Stimulated activated naive B cell treated with anti-CD40 and anti-IgM and Interleukin-4, amounts not matched to agents 10 μg/mL and 1 μg/mL and 100 μg/mL, for 72 hours (primary cell): ENCODE data around the gene SERPINA12.

Experiments
- ATAC-seq, 2 donors: fragments of 150-1000 bp; cut with Tn5 transposase; replicated peaks; 2 replicates each; pipeline ENCODE4 v1.10.0; 2021; ENCODE audit warnings: moderate library complexity in 1 of 2
- DNase-seq: peaks from one replicate; pipeline ENCODE4 v3.0.0; 2021
- H3K27ac Mint-ChIP-seq: one replicate; pipeline ENCODE4 v1.8.0; 2022; ENCODE audit warnings: mild to moderate bottlenecking, mixed read lengths
- H3K27me3 Mint-ChIP-seq, 2 donors: one replicate each; pipeline ENCODE4 v1.8.0; 2022; ENCODE audit warnings: mixed read lengths in 2 of 2
- H3K36me3 Mint-ChIP-seq, 2 donors: one replicate each; pipeline ENCODE4 v1.8.0; 2022; ENCODE audit warnings: mixed read lengths in 2 of 2, mild to moderate bottlenecking in 1 of 2
- H3K4me1 Mint-ChIP-seq, 2 donors: one replicate each; pipeline ENCODE4 v1.8.0; 2022; ENCODE audit warnings: mixed read lengths in 2 of 2, mild to moderate bottlenecking in 1 of 2
- H3K4me3 Mint-ChIP-seq, 2 donors: one replicate each; pipeline ENCODE4 v1.8.0; 2022; ENCODE audit warnings: mild to moderate bottlenecking in 2 of 2, mixed read lengths in 2 of 2, moderate library complexity in 1 of 2
- H3K9me3 Mint-ChIP-seq, 2 donors: one replicate each; pipeline ENCODE4 v1.8.0; 2022; ENCODE audit warnings: mixed read lengths in 2 of 2, mild to moderate bottlenecking in 1 of 2

Gene SERPINA12

DNA sequence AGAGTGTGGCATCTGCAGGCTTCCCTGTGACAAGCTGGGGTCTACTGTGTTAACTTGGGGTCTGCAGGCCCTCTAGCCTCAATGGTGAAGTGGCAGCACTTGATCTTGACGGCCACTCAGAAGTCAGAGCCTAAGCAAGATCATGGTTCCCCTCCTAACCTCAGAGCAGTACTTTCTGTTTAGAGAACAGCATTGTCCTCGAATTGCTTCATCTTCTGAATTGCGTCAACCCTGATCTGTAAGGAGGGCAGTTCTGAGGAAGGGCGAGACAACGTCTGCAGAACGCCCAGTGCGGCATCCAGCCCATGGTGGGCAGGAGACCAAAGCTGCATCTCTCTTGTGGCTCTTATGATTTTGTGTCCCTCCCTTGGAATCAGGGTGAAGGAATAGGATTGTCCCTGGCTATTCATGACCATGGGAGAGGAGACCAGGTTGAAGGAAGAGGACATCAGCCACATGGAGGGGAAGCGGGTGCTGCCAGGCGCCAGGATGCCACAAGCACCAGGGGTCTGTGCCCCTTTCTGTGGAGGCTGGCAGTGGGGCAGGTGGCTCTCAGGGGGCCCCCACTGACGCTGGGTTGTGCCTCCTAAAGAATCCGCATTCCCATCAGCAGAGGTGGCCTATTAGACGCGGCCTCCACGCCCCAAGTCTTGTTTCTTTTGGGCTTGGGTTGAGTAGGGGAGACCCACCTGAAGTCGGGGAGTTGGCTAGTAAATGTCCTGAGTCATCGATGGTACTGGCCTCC, 35.4 kb downstream of the SERPINA12 start:
- no peak for ATAC-seq
- peaks cover 9 to 10% of the 10 kb centered on the region in 2 donors for H3K9me3 Mint-ChIP-seq
- DNase-seq = no peak
- H3K36me3 Mint-ChIP-seq = peaks cover 0 to 2% of the 10 kb centered on the region in 2 donors
- H3K4me3 Mint-ChIP-seq = no peak overlapping the region
- H3K4me1 Mint-ChIP-seq = no peaks in the 10 kb centered on the region
- H3K27me3 Mint-ChIP-seq = peaks cover 0 to 5% of the 10 kb centered on the region in 2 donors
- no peak overlapping the region for H3K27ac Mint-ChIP-seq

DNA sequence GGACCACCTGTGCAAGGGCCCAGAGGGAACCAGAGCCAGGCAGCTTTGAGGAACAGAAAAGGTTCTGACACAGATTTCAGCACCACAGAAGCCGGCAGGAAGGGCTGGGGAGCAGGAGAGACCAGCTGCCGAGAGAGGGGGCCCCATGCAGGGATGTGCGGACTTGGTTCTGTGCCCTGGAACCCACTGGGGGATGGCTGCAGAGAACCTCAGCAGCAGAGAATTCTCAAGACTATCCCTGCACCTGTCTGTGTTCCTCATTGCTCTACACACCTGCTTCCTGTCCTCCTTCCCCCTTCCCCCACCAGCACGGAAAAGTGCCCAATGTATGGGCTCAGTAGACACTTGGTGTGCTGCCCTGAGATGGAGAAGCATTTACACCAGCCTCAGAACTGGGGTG, 36.4 kb downstream of the SERPINA12 start:
- no peak overlapping the region for H3K4me3 Mint-ChIP-seq
- ATAC-seq (no peak), DNase-seq (no peak)

DNA sequence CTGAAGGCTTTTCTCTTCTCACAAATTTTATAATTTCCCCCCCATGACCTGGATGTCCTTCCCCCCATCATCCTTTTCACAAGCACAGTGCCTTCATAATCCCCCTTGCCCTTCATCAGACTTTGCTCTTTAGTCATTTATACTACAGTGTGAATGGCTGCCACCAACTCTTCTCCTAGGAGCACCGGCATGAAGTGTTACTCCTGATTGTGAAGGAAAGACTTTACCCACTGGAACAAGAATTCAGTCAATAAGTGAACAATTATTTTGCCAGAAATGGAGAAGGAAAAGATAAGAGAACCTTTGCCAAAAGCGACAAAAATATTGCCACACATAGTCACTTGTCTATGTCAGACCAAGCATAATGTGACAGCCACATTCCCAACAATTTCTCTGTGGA, 38.2 kb downstream of the SERPINA12 start:
- DNase-seq (no peak), ATAC-seq (no peak)
- no peak overlapping the region for H3K27ac Mint-ChIP-seq
- H3K9me3 Mint-ChIP-seq = peaks cover 10 to 11% of the 10 kb centered on the region in 2 donors
- H3K27me3 Mint-ChIP-seq = peaks cover 5 to 13% of the 10 kb centered on the region in 2 donors
- H3K4me3 Mint-ChIP-seq = no peak overlapping the region
- H3K4me1 Mint-ChIP-seq = no peaks in the 10 kb centered on the region
- peaks cover 0 to 4% of the 10 kb centered on the region in 2 donors for H3K36me3 Mint-ChIP-seq

More for the DNA sequence above, 36.4 kb downstream of the SERPINA12 start:
- Mint-ChIP-seq H3K4me1 (no peaks in the 10 kb centered on the region), H3K27ac (no peak overlapping the region), H3K27me3 (peaks cover 4 to 9% of the 10 kb centered on the region in 2 donors), H3K36me3 (no peaks in the 10 kb centered on the region), H3K9me3 (peaks cover 6 to 9% of the 10 kb centered on the region in 2 donors)

DNA sequence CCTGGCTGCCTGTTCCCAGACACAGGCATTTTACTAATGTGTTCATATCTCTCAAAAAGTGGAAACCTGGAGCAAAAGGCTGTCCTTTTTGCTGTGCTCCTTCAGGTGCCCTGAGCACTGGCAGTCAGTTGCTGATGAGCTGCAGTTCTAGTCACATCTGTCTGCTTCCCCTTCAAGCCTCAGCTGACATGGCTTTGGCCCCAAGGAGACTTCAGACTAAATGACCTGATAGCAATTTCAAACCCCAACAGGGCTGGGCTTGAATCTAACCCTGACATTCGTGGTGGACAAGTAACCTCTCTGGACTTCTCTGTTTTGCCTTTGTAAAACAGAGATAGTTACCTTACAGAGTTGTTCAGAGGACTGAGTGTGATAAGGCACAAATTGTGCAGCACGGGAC, 39.0 kb downstream of the SERPINA12 start:
- DNase-seq (no peak), ATAC-seq (no peak)
- Mint-ChIP-seq H3K4me1 (no peaks in the 10 kb centered on the region), H3K27ac (no peak overlapping the region), H3K4me3 (no peak overlapping the region), H3K36me3 (peaks cover 0 to 6% of the 10 kb centered on the region in 2 donors), H3K27me3 (peaks cover 9 to 13% of the 10 kb centered on the region in 2 donors), H3K9me3 (peaks cover 12 to 14% of the 10 kb centered on the region in 2 donors)

DNA sequence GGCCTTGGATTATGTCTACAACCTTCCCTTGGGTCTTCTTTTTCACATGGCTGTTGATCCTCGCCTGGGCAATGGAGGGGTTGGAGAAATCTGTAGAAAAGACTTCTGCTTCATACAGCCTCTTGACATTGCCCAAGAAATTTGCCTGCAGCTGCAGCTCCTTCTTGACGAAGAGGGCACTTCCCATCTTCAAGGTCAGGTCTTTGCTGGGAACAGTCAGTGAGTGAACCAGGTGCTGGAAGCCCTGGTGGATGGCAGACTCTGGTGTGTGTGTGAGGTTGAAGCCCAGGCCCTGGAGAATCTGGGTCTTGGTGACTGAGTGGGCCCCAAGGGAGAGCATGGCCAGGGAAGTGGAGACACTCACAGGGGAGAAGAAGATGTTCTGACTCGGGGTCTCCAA, 40.0 kb downstream of the SERPINA12 start:
- H3K27ac Mint-ChIP-seq = no peak overlapping the region
- DNase-seq = no peak
- H3K27me3 Mint-ChIP-seq = peaks cover 9 to 13% of the 10 kb centered on the region in 2 donors
- no peaks in the 10 kb centered on the region for H3K4me1 Mint-ChIP-seq
- H3K9me3 Mint-ChIP-seq = peaks cover 12 to 16% of the 10 kb centered on the region in 2 donors
- no peak overlapping the region for H3K4me3 Mint-ChIP-seq
- peaks cover 0 to 6% of the 10 kb centered on the region in 2 donors for H3K36me3 Mint-ChIP-seq
- ATAC-seq = no peak

DNA sequence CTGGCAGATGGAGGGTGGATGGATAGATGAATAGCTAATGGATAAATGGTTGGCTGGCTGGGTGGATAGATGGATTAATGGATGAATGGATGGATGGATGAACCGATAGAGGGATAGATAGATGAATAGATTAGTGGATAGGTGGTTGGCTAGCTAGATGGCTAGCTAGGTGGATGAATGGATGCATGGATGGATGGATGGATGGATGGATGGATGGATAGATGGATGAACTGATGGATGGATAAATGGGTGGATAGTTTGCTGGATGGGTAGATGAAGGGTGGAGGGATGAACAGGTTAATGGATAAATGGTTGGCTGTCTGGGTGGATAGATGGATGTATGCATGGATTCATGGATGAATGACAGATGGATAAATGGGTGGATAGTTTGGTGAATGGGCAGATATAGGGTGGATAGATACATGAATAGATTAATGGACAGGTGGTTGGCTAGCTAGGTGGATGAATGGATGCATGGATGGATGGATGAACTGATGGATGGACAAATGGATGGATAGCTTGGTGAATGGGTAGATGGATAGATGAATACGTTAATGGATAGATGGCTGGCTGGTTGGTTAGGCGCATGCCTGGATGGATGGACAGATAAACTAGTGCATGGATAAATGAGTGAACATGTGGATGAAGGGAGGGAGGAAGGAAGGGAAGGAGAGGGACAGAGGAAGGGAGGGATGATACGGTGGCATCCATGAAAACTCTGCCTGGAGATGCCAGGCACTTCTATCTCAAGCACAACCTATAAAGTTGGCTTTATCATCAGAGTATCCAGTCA, 41.3 kb downstream of the SERPINA12 start:
- Mint-ChIP-seq H3K4me1 (no peaks in the 10 kb centered on the region), H3K4me3 (no peak overlapping the region)
- no peak for DNase-seq

DNA sequence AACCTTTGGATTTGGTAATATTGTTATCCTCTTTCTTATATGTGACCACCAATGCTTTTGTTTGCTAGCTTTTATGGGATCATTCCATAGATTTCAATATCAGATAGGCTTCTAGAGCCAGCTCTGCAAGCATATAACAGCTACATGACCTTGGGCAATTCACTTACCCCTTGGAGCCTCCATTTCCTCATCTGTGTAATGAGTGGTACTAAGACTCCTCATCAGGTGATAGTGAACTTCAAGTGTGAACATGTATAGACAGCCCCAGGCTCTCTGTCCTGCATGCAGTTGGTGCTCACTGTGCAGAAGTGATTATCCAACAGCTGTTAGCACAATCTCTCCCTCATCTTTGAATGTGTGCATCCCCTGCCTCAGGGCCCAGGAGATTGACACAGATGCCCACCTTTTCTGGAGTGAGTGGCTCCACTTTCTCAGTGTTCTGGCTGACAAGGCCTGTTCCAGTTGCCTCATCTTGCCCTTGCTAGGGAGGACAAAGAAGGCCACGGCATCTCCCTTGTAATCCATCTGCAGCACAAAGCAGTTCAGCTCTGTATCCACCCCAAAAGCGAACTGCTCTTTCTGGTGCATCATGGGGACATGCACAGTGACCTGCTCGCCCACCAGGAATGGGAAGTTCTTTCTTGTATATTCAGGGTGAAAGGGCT, 42.4 kb downstream of the SERPINA12 start:
- H3K4me3 Mint-ChIP-seq = no peak overlapping the region

More for the DNA sequence above, 41.3 kb downstream of the SERPINA12 start:
- Mint-ChIP-seq H3K36me3 (peaks cover 0 to 6% of the 10 kb centered on the region in 2 donors), H3K27ac (no peak overlapping the region), H3K9me3 (peaks cover 12 to 16% of the 10 kb centered on the region in 2 donors), H3K27me3 (peaks cover 9 to 13% of the 10 kb centered on the region in 2 donors)
- no peak for ATAC-seq

DNA sequence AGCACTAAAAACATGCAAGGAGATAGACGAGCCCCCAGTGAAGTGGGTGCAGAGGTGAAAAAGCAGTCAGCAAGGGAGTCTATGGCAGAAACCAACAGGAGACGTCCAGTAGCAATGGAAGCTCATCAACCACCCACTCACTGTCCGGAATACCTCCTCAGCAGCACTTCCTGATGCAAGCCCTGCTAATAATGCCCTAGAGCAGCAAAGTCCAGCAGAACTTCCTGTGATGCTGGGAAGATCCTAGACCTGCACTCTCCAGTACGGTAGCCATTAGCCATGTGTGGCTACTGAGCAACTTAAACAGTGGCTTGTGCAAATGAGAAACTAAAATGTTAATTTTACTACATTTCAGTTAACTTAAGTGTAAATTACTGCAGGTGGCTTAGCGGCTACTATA, 44.2 kb downstream of the SERPINA12 start:
- Mint-ChIP-seq H3K27me3 (peaks cover 8 to 9% of the 10 kb centered on the region in 2 donors), H3K4me3 (no peak overlapping the region), H3K36me3 (peaks cover 0 to 6% of the 10 kb centered on the region in 2 donors), H3K4me1 (no peaks in the 10 kb centered on the region), H3K9me3 (peaks cover 7 to 19% of the 10 kb centered on the region in 2 donors), H3K27ac (no peak overlapping the region)
- ATAC-seq (no peak), DNase-seq (no peak)

More for the DNA sequence above, 42.4 kb downstream of the SERPINA12 start:
- Mint-ChIP-seq H3K36me3 (peaks cover 0 to 6% of the 10 kb centered on the region in 2 donors), H3K9me3 (peaks cover 7 to 19% of the 10 kb centered on the region in 2 donors), H3K27me3 (peaks cover 8 to 9% of the 10 kb centered on the region in 2 donors), H3K4me1 (no peaks in the 10 kb centered on the region), H3K27ac (no peak overlapping the region)
- no peak for DNase-seq
- no peak for ATAC-seq

DNA sequence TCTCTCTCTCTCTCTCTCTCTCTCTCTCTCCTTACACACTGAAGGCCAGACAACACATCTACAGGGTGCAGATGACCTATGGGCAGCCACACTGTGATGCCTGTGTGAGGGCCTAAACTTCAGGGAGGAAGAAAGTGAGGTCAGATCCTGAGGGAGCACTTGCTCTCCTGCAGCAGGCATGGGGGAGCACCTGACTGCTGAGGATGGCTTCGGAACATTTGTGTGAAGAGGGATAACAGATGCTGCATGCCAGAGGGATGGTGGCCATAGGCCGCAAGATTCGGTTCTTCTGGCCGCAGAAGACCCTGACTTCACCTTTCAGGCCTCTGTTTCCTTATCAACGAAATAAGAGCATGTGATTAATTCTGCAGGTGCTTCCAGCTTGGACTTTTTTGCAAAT, 45.0 kb downstream of the SERPINA12 start:
- ATAC-seq = no peak
- Mint-ChIP-seq H3K4me3 (no peak overlapping the region), H3K9me3 (peaks cover 7 to 21% of the 10 kb centered on the region in 2 donors), H3K4me1 (no peaks in the 10 kb centered on the region), H3K36me3 (peaks cover 0 to 6% of the 10 kb centered on the region in 2 donors), H3K27ac (no peak overlapping the region), H3K27me3 (peaks cover 8 to 9% of the 10 kb centered on the region in 2 donors)
- no peak for DNase-seq

DNA sequence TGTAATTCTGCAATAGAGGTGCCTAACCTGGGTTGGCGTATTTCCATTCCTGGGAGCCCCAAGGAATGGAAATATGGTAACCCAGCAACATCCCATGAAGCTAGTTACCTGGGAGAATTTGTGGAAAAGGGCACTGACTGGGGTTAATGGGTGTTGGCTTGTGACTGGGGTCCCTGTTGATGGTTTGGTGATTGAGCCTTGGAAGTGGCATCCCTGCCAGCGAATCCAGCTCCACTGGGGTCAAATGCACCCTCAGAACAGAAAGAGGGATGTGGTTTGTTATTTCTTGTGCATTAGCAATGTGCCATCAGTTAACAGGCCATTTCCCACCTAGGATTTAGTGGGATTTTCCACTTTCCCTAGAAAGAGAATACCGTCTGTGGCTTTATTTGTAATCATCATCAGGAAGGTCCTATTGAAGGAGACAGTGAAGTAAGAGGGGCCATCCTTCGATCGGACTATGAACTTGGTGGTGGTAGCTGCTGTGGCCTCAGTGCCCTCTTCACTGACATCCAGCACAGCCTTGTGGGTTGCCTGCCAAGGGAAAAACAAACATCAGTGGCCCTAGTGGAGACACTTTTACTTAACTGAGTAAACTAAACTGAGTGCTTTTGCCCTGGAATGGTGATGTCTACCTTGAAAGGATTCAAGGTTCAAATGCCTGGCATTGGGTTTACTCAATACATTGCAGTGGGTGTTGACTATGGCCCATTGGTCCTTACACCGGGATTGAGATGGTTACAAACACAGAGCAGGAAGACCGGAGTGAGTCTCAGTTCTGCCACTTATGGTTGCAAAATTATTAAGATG, 46.3 kb downstream of the SERPINA12 start:
- no peak for DNase-seq
- Mint-ChIP-seq H3K36me3 (peaks cover 0 to 6% of the 10 kb centered on the region in 2 donors), H3K4me1 (no peaks in the 10 kb centered on the region), H3K4me3 (no peak overlapping the region), H3K27me3 (peaks cover 6 to 9% of the 10 kb centered on the region in 2 donors), H3K9me3 (peaks cover 8 to 18% of the 10 kb centered on the region in 2 donors), H3K27ac (no peak overlapping the region)
- no peak for ATAC-seq

DNA sequence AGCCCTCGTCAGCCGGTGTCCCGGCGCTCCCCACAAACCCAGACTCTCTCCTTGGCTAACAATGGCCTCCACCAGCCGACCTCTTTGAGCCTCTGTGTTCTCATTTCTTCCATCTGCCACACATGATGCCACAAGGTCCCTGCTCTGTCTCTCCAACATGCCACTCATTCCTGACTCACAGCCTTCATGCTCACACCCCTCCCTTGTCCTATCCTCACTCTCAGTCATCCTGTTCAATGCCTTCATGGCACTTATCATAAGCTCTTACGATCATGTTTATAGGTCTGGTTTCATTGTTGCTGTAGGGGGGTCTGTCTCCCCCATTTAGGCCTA, 47.1 kb downstream of the SERPINA12 start:
- peaks cover 0 to 6% of the 10 kb centered on the region in 2 donors for H3K36me3 Mint-ChIP-seq
- peaks cover 16 to 18% of the 10 kb centered on the region in 2 donors for H3K9me3 Mint-ChIP-seq
- DNase-seq = no peak

DNA sequence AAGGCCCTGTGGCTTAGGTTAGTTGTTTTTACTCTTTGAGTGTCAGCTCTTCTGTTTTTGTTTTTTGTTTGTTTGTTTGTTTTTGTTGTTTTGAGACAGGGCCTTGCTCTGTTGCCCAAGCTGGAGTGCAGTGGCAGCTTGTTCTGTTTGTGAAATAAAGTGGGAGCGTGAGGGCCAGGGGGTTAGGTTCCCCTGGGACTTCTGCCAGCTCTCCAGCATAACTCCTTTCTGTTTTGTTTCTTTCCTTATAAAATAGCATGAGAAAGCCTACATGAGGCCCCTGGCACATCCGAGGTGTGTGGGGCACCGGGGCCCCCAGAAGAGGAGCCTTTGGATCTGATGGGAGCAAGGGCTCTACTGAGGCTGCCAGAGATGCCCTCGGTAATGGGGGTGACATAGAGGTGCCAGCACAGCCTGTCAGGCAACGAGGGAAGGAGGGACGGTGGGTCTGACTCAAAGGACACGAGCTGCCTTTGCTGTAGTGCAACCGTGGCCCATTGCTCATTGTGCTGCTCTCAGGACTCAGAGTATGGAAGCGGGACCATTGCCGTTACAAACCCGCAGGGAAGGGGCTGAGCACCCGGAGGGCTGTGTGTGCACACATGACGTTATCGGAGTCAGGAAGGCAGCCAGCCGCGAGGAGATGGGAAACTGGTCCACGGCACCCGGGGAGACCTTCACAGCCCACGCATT, 47.6 kb downstream of the SERPINA12 start:
- peaks cover 8 to 12% of the 10 kb centered on the region in 2 donors for H3K27me3 Mint-ChIP-seq
- H3K4me1 Mint-ChIP-seq = no peaks in the 10 kb centered on the region
- no peak overlapping the region for H3K4me3 Mint-ChIP-seq
- H3K9me3 Mint-ChIP-seq = peaks cover 21 to 22% of the 10 kb centered on the region in 2 donors
- no peak overlapping the region for H3K27ac Mint-ChIP-seq
- ATAC-seq (no peak), DNase-seq (no peak)
- peaks cover 0 to 6% of the 10 kb centered on the region in 2 donors for H3K36me3 Mint-ChIP-seq

More for the DNA sequence above, 47.1 kb downstream of the SERPINA12 start:
- Mint-ChIP-seq H3K4me3 (no peak overlapping the region), H3K4me1 (no peaks in the 10 kb centered on the region), H3K27ac (no peak overlapping the region), H3K27me3 (peaks cover 5 to 11% of the 10 kb centered on the region in 2 donors)
- no peak for ATAC-seq
